Measurements from ENCODE around the gene PAK3. TPM values are rescaled to one million over a fixed set of nuclear protein-coding genes. Genes with fewer than 3 reads are reported as not detected.

The PAK3 gene
- total and polyA plus RNA-seq, 2 experiments from 2014 or later, result 5.0 to 5.4 TPM

DNA sequence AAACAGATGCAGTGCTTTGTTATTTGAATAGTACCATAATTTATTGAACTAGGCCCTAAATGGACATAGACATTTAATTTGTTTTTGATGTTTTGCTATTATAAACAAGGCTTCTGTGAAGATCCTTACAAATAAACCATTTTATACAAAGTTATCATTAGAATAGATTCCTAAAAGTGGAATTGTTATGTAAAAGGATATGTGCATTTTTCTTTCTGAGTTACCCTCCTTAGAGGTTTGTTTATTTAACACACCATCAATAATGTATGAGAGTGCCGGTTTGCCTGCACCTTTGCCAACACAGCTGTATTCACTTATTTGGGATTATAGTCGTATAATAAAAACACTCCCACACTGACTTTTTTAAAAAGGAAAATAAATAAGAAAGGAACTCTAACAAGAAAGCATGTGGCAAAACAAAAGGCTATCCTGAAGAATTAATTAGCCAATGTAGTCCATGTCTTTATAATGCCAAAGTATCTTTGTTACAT, 84.8 kb downstream of the PAK3 start (continued):
- TF ChIP-seq, protein P1, sequence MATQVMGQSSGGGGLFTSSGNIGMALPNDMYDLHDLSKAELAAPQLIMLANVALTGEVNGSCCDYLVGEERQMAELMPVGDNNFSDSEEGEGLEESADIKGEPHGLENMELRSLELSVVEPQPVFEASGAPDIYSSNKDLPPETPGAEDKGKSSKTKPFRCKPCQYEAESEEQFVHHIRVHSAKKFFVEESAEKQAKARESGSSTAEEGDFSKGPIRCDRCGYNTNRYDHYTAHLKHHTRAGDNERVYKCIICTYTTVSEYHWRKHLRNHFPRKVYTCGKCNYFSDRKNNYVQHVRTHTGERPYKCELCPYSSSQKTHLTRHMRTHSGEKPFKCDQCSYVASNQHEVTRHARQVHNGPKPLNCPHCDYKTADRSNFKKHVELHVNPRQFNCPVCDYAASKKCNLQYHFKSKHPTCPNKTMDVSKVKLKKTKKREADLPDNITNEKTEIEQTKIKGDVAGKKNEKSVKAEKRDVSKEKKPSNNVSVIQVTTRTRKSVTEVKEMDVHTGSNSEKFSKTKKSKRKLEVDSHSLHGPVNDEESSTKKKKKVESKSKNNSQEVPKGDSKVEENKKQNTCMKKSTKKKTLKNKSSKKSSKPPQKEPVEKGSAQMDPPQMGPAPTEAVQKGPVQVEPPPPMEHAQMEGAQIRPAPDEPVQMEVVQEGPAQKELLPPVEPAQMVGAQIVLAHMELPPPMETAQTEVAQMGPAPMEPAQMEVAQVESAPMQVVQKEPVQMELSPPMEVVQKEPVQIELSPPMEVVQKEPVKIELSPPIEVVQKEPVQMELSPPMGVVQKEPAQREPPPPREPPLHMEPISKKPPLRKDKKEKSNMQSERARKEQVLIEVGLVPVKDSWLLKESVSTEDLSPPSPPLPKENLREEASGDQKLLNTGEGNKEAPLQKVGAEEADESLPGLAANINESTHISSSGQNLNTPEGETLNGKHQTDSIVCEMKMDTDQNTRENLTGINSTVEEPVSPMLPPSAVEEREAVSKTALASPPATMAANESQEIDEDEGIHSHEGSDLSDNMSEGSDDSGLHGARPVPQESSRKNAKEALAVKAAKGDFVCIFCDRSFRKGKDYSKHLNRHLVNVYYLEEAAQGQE (IDR thresholded peaks at IDR 0.05; ENCODE audit: unreplicated experiment), result no peak
- TF ChIP-seq CREB1 (CRISPR knock-in tag; IDR thresholded peaks at IDR 0.05; ENCODE audit: low read depth) (no peak), ZNF331 (CRISPR knock-in tag; IDR thresholded peaks at IDR 0.05; ENCODE audit: low read depth) (no peak), EZH2phosphoT487 (IDR thresholded peaks at IDR 0.05; ENCODE audit: unreplicated experiment) (no peak), POLR2AphosphoS5 (IDR thresholded peaks at IDR 0.05; ENCODE audit: low read depth) (no peak), ZNF114 (CRISPR knock-in tag; IDR thresholded peaks at IDR 0.05) (no peak), NANOG (IDR thresholded peaks at IDR 0.05; ENCODE audit: borderline replicate concordance) (no peak), JUNB (IDR thresholded peaks at IDR 0.05; ENCODE audit: unreplicated experiment) (no peak)

DNA sequence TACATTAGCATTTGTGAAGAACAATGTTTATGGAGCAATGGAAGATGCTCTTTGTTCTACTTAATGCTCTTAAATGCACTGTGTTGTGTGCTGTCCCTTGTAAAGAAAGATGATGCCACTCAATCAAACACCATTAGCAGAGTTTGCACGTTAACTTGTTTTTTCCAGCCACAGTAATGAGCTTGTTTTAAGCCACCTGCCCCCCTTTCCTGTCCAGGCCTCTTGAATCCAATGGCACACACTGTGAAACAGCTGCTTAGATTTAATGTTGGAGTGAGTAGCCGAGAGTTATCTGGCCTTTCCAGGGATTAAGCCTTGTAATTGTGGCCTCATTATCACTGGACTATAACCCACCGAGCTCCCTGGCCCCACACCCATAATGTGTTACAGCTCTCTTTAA, 86.0 kb downstream of the PAK3 start:
- Histone ChIP-seq H3K27me3 (ENCODE audit: insufficient read depth) (no peaks in the 10 kb centered on the region), H3K4me2 (peak overlapping the region; percentile 64), H3K4me3 (no peak overlapping the region), H3K27ac (ENCODE audit: low read depth) (no peak overlapping the region), H3K4me1 (ENCODE audit: insufficient read depth) (peaks cover 28% of the 10 kb centered on the region), H3K79me2 (replicated peaks; ENCODE audit: insufficient read depth) (no peaks in the 10 kb centered on the region), H2AFZ (no peak overlapping the region), H3F3A (replicated peaks; ENCODE audit: low read depth) (no peaks in the 10 kb centered on the region), H3K9me2 (ENCODE audit: insufficient read depth) (no peaks in the 10 kb centered on the region), H4K20me1 (replicated peaks; ENCODE audit: insufficient read depth) (no peaks in the 10 kb centered on the region), H3K36me3 (ENCODE audit: insufficient read depth) (no peaks in the 10 kb centered on the region)
- H3K9me3 Mint-ChIP-seq, result no peaks in the 10 kb centered on the region; the same call in 2 of the 3 replicates
- H3K27me3 Mint-ChIP-seq (ENCODE audit: insufficient read depth, low read depth, poor library complexity), result peaks cover 2% of the 10 kb centered on the region
- H3K4me3 Mint-ChIP-seq, result no peak overlapping the region
- DNase-seq (ENCODE audit: low spot score) (peak; percentile 7), ATAC-seq (peak; percentile 46; the same call in 2 of the 3 replicates)
- peak overlapping the region; percentile 85 for H3K27ac Mint-ChIP-seq
- no peaks in the 10 kb centered on the region for H3K36me3 Mint-ChIP-seq (ENCODE audit: low read depth)
- TF ChIP-seq NANOG (IDR thresholded peaks at IDR 0.05; ENCODE audit: borderline replicate concordance), result 0 out of 2 replicates have a peak, but pooled peaks have one; percentile 6
- no peak for TF ChIP-seq EZH2 (IDR thresholded peaks at IDR 0.05; ENCODE audit: low read depth, unreplicated experiment)
- peaks cover 22% of the 10 kb centered on the region for H3K4me1 Mint-ChIP-seq

DNA sequence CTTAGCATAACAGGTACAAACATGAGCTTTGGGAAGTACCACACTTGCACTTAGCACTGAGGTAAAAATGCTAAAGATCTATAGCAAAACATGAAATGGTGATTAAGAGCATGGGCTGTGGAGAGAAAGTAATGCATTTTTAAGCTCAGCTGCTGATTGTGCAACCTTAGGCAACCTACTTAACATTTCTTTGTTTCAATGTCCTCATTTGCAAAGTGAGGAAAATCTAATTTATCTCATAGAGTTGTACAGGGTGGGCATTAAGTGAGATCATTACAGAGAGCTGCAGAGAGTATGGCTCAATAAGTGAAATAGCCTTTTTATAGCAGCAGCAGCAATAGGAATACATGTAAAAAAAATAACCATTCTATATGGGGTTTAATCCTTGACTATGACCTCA, 87.0 kb downstream of the PAK3 start:
- Mint-ChIP-seq H3K27ac (no peak overlapping the region), H3K9me3 (no peaks in the 10 kb centered on the region; the same call in 2 of the 3 replicates), H3K36me3 (ENCODE audit: low read depth) (no peaks in the 10 kb centered on the region), H3K4me3 (no peak overlapping the region), H3K27me3 (ENCODE audit: insufficient read depth, low read depth, poor library complexity) (peaks cover 2% of the 10 kb centered on the region), H3K4me1 (peaks cover 21% of the 10 kb centered on the region)
- Histone ChIP-seq H3K79me2 (replicated peaks; ENCODE audit: insufficient read depth) (no peaks in the 10 kb centered on the region), H4K20me1 (replicated peaks; ENCODE audit: insufficient read depth) (no peaks in the 10 kb centered on the region), H3K4me3 (no peak overlapping the region), H3K4me2 (no peak overlapping the region), H3K4me1 (ENCODE audit: insufficient read depth) (peaks cover 28% of the 10 kb centered on the region), H3K27ac (ENCODE audit: low read depth) (no peak overlapping the region), H3K36me3 (ENCODE audit: insufficient read depth) (no peaks in the 10 kb centered on the region), H3K9me2 (ENCODE audit: insufficient read depth) (no peaks in the 10 kb centered on the region), H3K27me3 (ENCODE audit: insufficient read depth) (no peaks in the 10 kb centered on the region), H3F3A (replicated peaks; ENCODE audit: low read depth) (no peaks in the 10 kb centered on the region), H2AFZ (no peak overlapping the region)
- no peak for ATAC-seq
- no peak for DNase-seq (ENCODE audit: low spot score)
- no peak for TF ChIP-seq NANOG (IDR thresholded peaks at IDR 0.05; ENCODE audit: borderline replicate concordance)
- TF ChIP-seq, protein P2, sequence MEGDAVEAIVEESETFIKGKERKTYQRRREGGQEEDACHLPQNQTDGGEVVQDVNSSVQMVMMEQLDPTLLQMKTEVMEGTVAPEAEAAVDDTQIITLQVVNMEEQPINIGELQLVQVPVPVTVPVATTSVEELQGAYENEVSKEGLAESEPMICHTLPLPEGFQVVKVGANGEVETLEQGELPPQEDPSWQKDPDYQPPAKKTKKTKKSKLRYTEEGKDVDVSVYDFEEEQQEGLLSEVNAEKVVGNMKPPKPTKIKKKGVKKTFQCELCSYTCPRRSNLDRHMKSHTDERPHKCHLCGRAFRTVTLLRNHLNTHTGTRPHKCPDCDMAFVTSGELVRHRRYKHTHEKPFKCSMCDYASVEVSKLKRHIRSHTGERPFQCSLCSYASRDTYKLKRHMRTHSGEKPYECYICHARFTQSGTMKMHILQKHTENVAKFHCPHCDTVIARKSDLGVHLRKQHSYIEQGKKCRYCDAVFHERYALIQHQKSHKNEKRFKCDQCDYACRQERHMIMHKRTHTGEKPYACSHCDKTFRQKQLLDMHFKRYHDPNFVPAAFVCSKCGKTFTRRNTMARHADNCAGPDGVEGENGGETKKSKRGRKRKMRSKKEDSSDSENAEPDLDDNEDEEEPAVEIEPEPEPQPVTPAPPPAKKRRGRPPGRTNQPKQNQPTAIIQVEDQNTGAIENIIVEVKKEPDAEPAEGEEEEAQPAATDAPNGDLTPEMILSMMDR (conservative IDR thresholded peaks at IDR 0.05; ENCODE audit: low read depth in 2 of 2), result no peak
- TF ChIP-seq, protein P3, sequence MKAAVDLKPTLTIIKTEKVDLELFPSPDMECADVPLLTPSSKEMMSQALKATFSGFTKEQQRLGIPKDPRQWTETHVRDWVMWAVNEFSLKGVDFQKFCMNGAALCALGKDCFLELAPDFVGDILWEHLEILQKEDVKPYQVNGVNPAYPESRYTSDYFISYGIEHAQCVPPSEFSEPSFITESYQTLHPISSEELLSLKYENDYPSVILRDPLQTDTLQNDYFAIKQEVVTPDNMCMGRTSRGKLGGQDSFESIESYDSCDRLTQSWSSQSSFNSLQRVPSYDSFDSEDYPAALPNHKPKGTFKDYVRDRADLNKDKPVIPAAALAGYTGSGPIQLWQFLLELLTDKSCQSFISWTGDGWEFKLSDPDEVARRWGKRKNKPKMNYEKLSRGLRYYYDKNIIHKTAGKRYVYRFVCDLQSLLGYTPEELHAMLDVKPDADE (IDR thresholded peaks at IDR 0.05), result no peak
- no peak for TF ChIP-seq CREB1 (CRISPR knock-in tag; IDR thresholded peaks at IDR 0.05; ENCODE audit: low read depth)
- no peak for TF ChIP-seq ZNF114 (CRISPR knock-in tag; IDR thresholded peaks at IDR 0.05)
- no peak for TF ChIP-seq JUNB (IDR thresholded peaks at IDR 0.05; ENCODE audit: unreplicated experiment)
- TF ChIP-seq EZH2phosphoT487 (IDR thresholded peaks at IDR 0.05; ENCODE audit: unreplicated experiment), result no peak
